Suprapubic skin (tissue), 3 donors: ENCODE measurements around the gene TMEM244.

Experiments
- EP300 ChIP-seq: sonication (generic); formaldehyde crosslinking; IDR thresholded peaks from one replicate; pipeline ENCODE4 v1.6.1; 2017; ENCODE audit warnings: antibody characterized with exemption
- POLR2A ChIP-seq, 2 donors: fragments of 450-650 bp; IDR thresholded peaks; one replicate each; pipeline ENCODE4 v1.6.1; 2017; ENCODE audit warnings: antibody characterized with exemption in 2 of 2, mild to moderate bottlenecking in 2 of 2, moderate library complexity in 2 of 2
- TF ChIP-seq, protein P1 (sequence below), 2 donors: fragments of 200-600 bp in 1 of 2; fragments of 450-650 bp in 1 of 2; sonication (generic) in 1 of 2; IDR thresholded peaks; one replicate each; pipeline ENCODE4 v1.5.1; 2016 to 2019; ENCODE audit warnings: antibody characterized with exemption in 2 of 2, mild to moderate bottlenecking in 1 of 2, moderate library complexity in 1 of 2

GRCh38 chr6:129849456-129849855 lies 11.7 kb downstream of the TMEM244 start:
- TF ChIP-seq POLR2A (IDR thresholded peaks at IDR 0.05) (no peak), EP300 (no peak)
- TF ChIP-seq, protein P1, sequence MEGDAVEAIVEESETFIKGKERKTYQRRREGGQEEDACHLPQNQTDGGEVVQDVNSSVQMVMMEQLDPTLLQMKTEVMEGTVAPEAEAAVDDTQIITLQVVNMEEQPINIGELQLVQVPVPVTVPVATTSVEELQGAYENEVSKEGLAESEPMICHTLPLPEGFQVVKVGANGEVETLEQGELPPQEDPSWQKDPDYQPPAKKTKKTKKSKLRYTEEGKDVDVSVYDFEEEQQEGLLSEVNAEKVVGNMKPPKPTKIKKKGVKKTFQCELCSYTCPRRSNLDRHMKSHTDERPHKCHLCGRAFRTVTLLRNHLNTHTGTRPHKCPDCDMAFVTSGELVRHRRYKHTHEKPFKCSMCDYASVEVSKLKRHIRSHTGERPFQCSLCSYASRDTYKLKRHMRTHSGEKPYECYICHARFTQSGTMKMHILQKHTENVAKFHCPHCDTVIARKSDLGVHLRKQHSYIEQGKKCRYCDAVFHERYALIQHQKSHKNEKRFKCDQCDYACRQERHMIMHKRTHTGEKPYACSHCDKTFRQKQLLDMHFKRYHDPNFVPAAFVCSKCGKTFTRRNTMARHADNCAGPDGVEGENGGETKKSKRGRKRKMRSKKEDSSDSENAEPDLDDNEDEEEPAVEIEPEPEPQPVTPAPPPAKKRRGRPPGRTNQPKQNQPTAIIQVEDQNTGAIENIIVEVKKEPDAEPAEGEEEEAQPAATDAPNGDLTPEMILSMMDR (IDR thresholded peaks at IDR 0.05): no peak
